DOHH2 (cell line): Measurements from ENCODE around the gene MON2.
A peak's percentile ranks its signal among the peaks of the same experiment; 100 is the strongest.

ENCODE experiments used
- H3F3A ChIP-seq: fragments of 200-600 bp; sonication (generic), shearing (Covaris generic); 2 replicates; pipeline ENCODE4 v1.6.0; 2016; ENCODE audit warnings: antibody characterized with exemption, mild to moderate bottlenecking; ENCODE audit not compliant: control insufficient read depth, insufficient read depth
- H3K27ac ChIP-seq: fragments of 200-600 bp; sonication (generic); 2 replicates; pipeline ENCODE4 v1.5.1; 2014; ENCODE audit warnings: low read depth, mild to moderate bottlenecking, low read length, moderate library complexity
- H3K27me3 ChIP-seq: fragments of 200-600 bp; sonication (generic); 2 replicates; pipeline ENCODE4 v1.6.1; 2014; ENCODE audit warnings: mild to moderate bottlenecking, low read length, mixed read lengths; ENCODE audit not compliant: control insufficient read depth
- H3K36me3 ChIP-seq: fragments of 200-600 bp; sonication (generic); 2 replicates; pipeline ENCODE4 v1.6.1; 2014; ENCODE audit warnings: mild to moderate bottlenecking, low read length, moderate library complexity, mixed read lengths; ENCODE audit not compliant: control insufficient read depth
- H3K4me1 ChIP-seq: fragments of 200-600 bp; sonication (generic); 2 replicates; pipeline ENCODE4 v1.6.1; 2014; ENCODE audit warnings: mild to moderate bottlenecking, low read length, mixed read lengths; ENCODE audit not compliant: control insufficient read depth
- H3K4me2 ChIP-seq: fragments of 200-600 bp; sonication (generic); 2 replicates; pipeline ENCODE4 v1.6.0; 2014; ENCODE audit warnings: mild to moderate bottlenecking, low read length, moderate library complexity
- H3K4me3 ChIP-seq: fragments of 200-600 bp; sonication (generic); 2 replicates; pipeline ENCODE4 v1.5.1; 2014; ENCODE audit warnings: mild to moderate bottlenecking, low read length, mixed read lengths
- H3K79me2 ChIP-seq: fragments of 200-600 bp; sonication (generic); 2 replicates; pipeline ENCODE4 v1.6.1; 2014; ENCODE audit warnings: mild to moderate bottlenecking, low read length, mixed read lengths; ENCODE audit not compliant: control insufficient read depth
- H3K9me2 ChIP-seq: fragments of 200-600 bp; sonication (generic); replicated peaks from 2 replicates; pipeline ENCODE4 v1.6.1; 2014; ENCODE audit warnings: mild to moderate bottlenecking, low read length, mixed read lengths; ENCODE audit not compliant: control insufficient read depth
- H3K9me3 ChIP-seq: fragments of 200-600 bp; sonication (generic); 2 replicates; pipeline ENCODE4 v1.6.1; 2014; ENCODE audit warnings: antibody characterized with exemption, low read length, mixed read lengths; ENCODE audit not compliant: control insufficient read depth, insufficient read depth
- H4K20me1 ChIP-seq: fragments of 200-600 bp; sonication (generic); 2 replicates; pipeline ENCODE4 v1.6.0; 2014; ENCODE audit warnings: low read depth, mild to moderate bottlenecking, antibody characterized with exemption, low read length, moderate library complexity; ENCODE audit not compliant: control insufficient read depth, insufficient read depth
- EZH2phosphoT487 ChIP-seq: fragments of 200-600 bp; sonication (generic); IDR thresholded peaks from 2 replicates; pipeline ENCODE4 v1.6.1; 2017; ENCODE audit warnings: borderline replicate concordance, mild to moderate bottlenecking, antibody characterized with exemption, low read length, moderate library complexity, mixed read lengths
- TF ChIP-seq, protein P1 (sequence below): fragments of 200-600 bp; sonication (generic); IDR thresholded peaks from one replicate; pipeline ENCODE4 v1.5.1; 2014; ENCODE audit warnings: antibody characterized with exemption, mild to moderate bottlenecking, low read depth, low read length; ENCODE audit not compliant: poor library complexity, severe bottlenecking

MON2 gene

DNA sequence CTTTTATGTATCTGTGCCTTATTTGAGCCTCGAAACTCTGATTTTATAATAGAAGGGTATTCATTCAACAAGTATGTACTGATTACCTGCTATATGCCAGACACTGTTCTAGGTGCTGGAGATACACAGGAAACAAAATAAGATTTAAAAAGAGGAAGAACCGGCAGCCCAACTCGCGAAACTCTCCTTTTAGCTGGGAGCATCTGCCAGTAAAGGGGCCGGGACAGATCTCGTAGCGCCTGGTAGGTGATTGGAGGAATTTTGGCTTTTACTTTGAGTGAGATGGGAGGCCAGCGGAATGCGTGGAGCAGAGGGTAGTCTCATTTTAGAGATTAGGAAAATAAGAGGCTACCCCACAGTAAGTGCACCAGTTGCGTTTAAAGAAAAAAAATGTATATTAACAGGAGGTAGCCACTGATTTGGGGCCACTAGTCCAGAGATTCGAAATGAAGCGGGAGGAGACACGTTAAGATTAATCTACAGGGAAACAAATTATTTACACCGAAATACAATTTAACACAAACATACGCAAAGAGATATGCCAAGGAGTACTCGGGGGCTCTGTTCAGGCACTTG, 520 bp upstream of the MON2 start:
- Histone ChIP-seq H3K9me2 (no peaks in the 10 kb centered on the region), H3F3A (peaks cover 5% of the 10 kb centered on the region), H3K27ac (peak overlapping the region; percentile 43; the same call in 1 of the 2 replicates), H3K79me2 (peaks cover 49% of the 10 kb centered on the region), H3K4me1 (peaks cover 18% of the 10 kb centered on the region), H3K36me3 (peaks cover 8% of the 10 kb centered on the region), H3K27me3 (no peaks in the 10 kb centered on the region), H3K4me2 (peak overlapping the region; percentile 93), H3K9me3 (peaks cover 9% of the 10 kb centered on the region; the same call in 1 of the 2 replicates), H4K20me1 (no peaks in the 10 kb centered on the region), H3K4me3 (peak overlapping the region; percentile 98)
- TF ChIP-seq EZH2phosphoT487: no peak
- TF ChIP-seq, protein P1, sequence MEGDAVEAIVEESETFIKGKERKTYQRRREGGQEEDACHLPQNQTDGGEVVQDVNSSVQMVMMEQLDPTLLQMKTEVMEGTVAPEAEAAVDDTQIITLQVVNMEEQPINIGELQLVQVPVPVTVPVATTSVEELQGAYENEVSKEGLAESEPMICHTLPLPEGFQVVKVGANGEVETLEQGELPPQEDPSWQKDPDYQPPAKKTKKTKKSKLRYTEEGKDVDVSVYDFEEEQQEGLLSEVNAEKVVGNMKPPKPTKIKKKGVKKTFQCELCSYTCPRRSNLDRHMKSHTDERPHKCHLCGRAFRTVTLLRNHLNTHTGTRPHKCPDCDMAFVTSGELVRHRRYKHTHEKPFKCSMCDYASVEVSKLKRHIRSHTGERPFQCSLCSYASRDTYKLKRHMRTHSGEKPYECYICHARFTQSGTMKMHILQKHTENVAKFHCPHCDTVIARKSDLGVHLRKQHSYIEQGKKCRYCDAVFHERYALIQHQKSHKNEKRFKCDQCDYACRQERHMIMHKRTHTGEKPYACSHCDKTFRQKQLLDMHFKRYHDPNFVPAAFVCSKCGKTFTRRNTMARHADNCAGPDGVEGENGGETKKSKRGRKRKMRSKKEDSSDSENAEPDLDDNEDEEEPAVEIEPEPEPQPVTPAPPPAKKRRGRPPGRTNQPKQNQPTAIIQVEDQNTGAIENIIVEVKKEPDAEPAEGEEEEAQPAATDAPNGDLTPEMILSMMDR: no peak

DNA sequence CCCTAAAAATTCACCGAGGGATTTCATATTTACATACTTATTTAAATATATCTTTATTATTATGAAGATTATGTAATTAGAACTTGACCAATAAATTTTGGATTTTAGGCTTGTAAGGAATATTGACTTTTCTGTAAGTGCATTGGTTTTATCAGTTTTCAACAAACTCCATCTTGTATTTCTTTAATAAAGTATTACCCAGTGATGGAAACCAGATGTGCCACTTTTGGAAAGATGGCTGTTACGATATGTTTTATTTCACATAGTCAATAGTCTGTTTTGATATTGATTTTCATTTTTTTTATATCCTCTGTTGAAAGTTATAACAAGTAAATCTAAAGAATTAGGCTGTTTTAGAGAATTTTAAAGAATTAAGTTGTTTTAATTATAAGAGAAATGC, 1.8 kb downstream of the MON2 start:
- Histone ChIP-seq H3K4me2 (peak overlapping the region; percentile 93), H3K9me2 (no peaks in the 10 kb centered on the region), H3K4me1 (peaks cover 18% of the 10 kb centered on the region), H4K20me1 (no peaks in the 10 kb centered on the region), H3K4me3 (peak overlapping the region; percentile 39), H3K36me3 (peaks cover 10% of the 10 kb centered on the region), H3K27ac (no peak overlapping the region), H3K79me2 (peaks cover 70% of the 10 kb centered on the region), H3F3A (peaks cover 5% of the 10 kb centered on the region), H3K9me3 (no peaks in the 10 kb centered on the region), H3K27me3 (no peaks in the 10 kb centered on the region)
- no peak for TF ChIP-seq EZH2phosphoT487
- TF ChIP-seq, protein P1: no peak

DNA sequence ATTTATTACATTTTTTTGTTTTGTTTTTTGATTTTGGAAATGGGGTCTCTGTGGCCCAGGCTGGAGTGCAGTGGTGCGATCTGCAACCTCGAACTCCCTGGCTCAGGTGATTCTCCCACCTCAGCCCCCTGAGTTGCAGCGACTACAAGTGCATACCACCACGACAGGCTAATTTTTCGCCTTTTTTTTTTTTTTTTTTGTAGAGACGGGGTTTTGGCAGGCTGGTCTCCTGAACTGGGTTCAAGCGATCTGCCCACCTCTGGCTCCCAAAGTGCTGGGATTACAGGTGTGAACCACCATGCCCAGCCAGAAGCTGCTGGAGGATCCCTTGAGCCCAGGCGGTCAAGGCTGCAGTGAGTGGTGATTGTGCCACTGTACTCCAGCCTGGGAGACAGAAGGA, 2.3 kb downstream of the MON2 start:
- H3F3A ChIP-seq: peaks cover 5% of the 10 kb centered on the region
- H3K4me3 ChIP-seq: peak overlapping the region; percentile 39
- TF ChIP-seq EZH2phosphoT487: no peak
- TF ChIP-seq, protein P1: no peak
- H3K79me2 ChIP-seq: peaks cover 75% of the 10 kb centered on the region
- H3K4me2 ChIP-seq: peak overlapping the region; percentile 93
- H3K27ac ChIP-seq: no peak overlapping the region
- no peaks in the 10 kb centered on the region for H3K27me3 ChIP-seq
- no peaks in the 10 kb centered on the region for H3K9me2 ChIP-seq
- H3K9me3 ChIP-seq: no peaks in the 10 kb centered on the region
- no peaks in the 10 kb centered on the region for H4K20me1 ChIP-seq
- H3K36me3 ChIP-seq: peaks cover 13% of the 10 kb centered on the region
- peaks cover 18% of the 10 kb centered on the region for H3K4me1 ChIP-seq
